Measurements from ENCODE around the gene TBC1D17.

Gene TBC1D17

GRCh38 chr19:49912965-49913685 lies 35.6 kb downstream of the TBC1D17 start (continued):
- no peak for TF ChIP-seq ZC3H10 (CRISPR knock-in tag; IDR thresholded peaks at IDR 0.05)
- no peak for TF ChIP-seq ISL1 (CRISPR knock-in tag; IDR thresholded peaks at IDR 0.05)
- no peak for TF ChIP-seq ARNTL (CRISPR knock-in tag; IDR thresholded peaks at IDR 0.05; ENCODE audit: borderline replicate concordance, low read depth)
- no peak for TF ChIP-seq TCF4 (CRISPR knock-in tag; IDR thresholded peaks at IDR 0.05; ENCODE audit: borderline replicate concordance)

- TF ChIP-seq ZNF8 (CRISPR knock-in tag; IDR thresholded peaks at IDR 0.05) (no peak), OSR1 (CRISPR knock-in tag; IDR thresholded peaks at IDR 0.05) (no peak), BACH2 (CRISPR knock-in tag; IDR thresholded peaks at IDR 0.05; ENCODE audit: borderline replicate concordance) (no peak), CSDC2 (CRISPR knock-in tag; IDR thresholded peaks at IDR 0.05) (no peak), ISL1 (CRISPR knock-in tag; IDR thresholded peaks at IDR 0.05) (no peak), ZNF70 (CRISPR knock-in tag; IDR thresholded peaks at IDR 0.05) (no peak), ZC3H10 (CRISPR knock-in tag; IDR thresholded peaks at IDR 0.05) (no peak), TCF4 (CRISPR knock-in tag; IDR thresholded peaks at IDR 0.05; ENCODE audit: borderline replicate concordance) (no peak), ESRRG (CRISPR knock-in tag; IDR thresholded peaks at IDR 0.05) (no peak), TSHZ2 (CRISPR knock-in tag; IDR thresholded peaks at IDR 0.05) (no peak), SNAI2 (CRISPR knock-in tag; IDR thresholded peaks at IDR 0.05) (no peak), RARB (CRISPR knock-in tag; IDR thresholded peaks at IDR 0.05) (no peak), GLIS3 (CRISPR knock-in tag; IDR thresholded peaks at IDR 0.05) (no peak), CREB5 (CRISPR knock-in tag; IDR thresholded peaks at IDR 0.05; ENCODE audit: low read depth) (no peak), PPARA (CRISPR knock-in tag; IDR thresholded peaks at IDR 0.05; ENCODE audit: borderline replicate concordance) (no peak), ZNF565 (CRISPR knock-in tag; conservative IDR thresholded peaks at IDR 0.05; ENCODE audit: low read depth) (no peak), ZFP3 (CRISPR knock-in tag; IDR thresholded peaks at IDR 0.05) (no peak)
- TF ChIP-seq, protein P1, sequence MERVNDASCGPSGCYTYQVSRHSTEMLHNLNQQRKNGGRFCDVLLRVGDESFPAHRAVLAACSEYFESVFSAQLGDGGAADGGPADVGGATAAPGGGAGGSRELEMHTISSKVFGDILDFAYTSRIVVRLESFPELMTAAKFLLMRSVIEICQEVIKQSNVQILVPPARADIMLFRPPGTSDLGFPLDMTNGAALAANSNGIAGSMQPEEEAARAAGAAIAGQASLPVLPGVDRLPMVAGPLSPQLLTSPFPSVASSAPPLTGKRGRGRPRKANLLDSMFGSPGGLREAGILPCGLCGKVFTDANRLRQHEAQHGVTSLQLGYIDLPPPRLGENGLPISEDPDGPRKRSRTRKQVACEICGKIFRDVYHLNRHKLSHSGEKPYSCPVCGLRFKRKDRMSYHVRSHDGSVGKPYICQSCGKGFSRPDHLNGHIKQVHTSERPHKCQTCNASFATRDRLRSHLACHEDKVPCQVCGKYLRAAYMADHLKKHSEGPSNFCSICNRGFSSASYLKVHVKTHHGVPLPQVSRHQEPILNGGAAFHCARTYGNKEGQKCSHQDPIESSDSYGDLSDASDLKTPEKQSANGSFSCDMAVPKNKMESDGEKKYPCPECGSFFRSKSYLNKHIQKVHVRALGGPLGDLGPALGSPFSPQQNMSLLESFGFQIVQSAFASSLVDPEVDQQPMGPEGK (CRISPR knock-in tag; IDR thresholded peaks at IDR 0.05; ENCODE audit: borderline replicate concordance), result no peak
- TF ChIP-seq, protein P2, sequence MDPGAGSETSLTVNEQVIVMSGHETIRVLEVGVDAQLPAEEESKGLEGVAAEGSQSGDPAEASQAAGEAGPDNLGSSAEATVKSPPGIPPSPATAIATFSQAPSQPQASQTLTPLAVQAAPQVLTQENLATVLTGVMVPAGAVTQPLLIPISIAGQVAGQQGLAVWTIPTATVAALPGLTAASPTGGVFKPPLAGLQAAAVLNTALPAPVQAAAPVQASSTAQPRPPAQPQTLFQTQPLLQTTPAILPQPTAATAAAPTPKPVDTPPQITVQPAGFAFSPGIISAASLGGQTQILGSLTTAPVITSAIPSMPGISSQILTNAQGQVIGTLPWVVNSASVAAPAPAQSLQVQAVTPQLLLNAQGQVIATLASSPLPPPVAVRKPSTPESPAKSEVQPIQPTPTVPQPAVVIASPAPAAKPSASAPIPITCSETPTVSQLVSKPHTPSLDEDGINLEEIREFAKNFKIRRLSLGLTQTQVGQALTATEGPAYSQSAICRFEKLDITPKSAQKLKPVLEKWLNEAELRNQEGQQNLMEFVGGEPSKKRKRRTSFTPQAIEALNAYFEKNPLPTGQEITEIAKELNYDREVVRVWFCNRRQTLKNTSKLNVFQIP (CRISPR knock-in tag; IDR thresholded peaks at IDR 0.05; ENCODE audit: borderline replicate concordance, low read depth), result no peak
- TF ChIP-seq, protein P3, sequence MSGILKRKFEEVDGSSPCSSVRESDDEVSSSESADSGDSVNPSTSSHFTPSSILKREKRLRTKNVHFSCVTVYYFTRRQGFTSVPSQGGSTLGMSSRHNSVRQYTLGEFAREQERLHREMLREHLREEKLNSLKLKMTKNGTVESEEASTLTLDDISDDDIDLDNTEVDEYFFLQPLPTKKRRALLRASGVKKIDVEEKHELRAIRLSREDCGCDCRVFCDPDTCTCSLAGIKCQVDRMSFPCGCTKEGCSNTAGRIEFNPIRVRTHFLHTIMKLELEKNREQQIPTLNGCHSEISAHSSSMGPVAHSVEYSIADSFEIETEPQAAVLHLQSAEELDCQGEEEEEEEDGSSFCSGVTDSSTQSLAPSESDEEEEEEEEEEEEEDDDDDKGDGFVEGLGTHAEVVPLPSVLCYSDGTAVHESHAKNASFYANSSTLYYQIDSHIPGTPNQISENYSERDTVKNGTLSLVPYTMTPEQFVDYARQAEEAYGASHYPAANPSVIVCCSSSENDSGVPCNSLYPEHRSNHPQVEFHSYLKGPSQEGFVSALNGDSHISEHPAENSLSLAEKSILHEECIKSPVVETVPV (CRISPR knock-in tag; IDR thresholded peaks at IDR 0.05), result no peak
- ATAC-seq, result no peak
Observed at GRCh38 chr19:49913720-49914119, 36.2 kb downstream of the TBC1D17 start.

- ATAC-seq, result no peak
- TF ChIP-seq ZFP30 (CRISPR knock-in tag; IDR thresholded peaks at IDR 0.05), result no peak
- TF ChIP-seq TSHZ2 (CRISPR knock-in tag; IDR thresholded peaks at IDR 0.05), result no peak
- TF ChIP-seq ZC3H10 (CRISPR knock-in tag; IDR thresholded peaks at IDR 0.05), result no peak
- no peak for TF ChIP-seq TCF4 (CRISPR knock-in tag; IDR thresholded peaks at IDR 0.05; ENCODE audit: borderline replicate concordance)
- no peak for TF ChIP-seq PPARA (CRISPR knock-in tag; IDR thresholded peaks at IDR 0.05; ENCODE audit: borderline replicate concordance)
- no peak for TF ChIP-seq CSDC2 (CRISPR knock-in tag; IDR thresholded peaks at IDR 0.05)
- no peak for TF ChIP-seq ZNF8 (CRISPR knock-in tag; IDR thresholded peaks at IDR 0.05)
- no peak for TF ChIP-seq BACH2 (CRISPR knock-in tag; IDR thresholded peaks at IDR 0.05; ENCODE audit: borderline replicate concordance)
Observed at GRCh38 chr19:49915271-49915670, 37.8 kb downstream of the TBC1D17 start.

Data from SK-N-SH treated with all-trans-retinoic acid at 6 μM for 48 hours (cell line).